Lung (tissue), 12 donors: ENCODE data around the gene ZBTB37. TPM values are rescaled to one million over a fixed set of nuclear protein-coding genes. Genes with fewer than 3 reads are reported as not detected.

Experiments
- ATAC-seq: fragments of 200-7000 bp; cut with Tn5 transposase; one replicate; pipeline ENCODE4 v1.9.1; 2020; ENCODE audit warnings: moderate number of reproducible peaks; ENCODE audit not compliant: insufficient read depth, low FRiP score
- DNase-seq, 3 donors: peaks; one replicate each; pipeline ENCODE4 v3.0.0-alpha.2; 2013 to 2017
- H3K27ac ChIP-seq, 2 donors: one replicate each; pipeline ENCODE4 v1.5.1; 2013; ENCODE audit warnings: mild to moderate bottlenecking in 2 of 2, moderate library complexity in 2 of 2, control low read depth in 1 of 2, inconsistent platforms in 1 of 2, low read depth in 1 of 2, low read length in 1 of 2
- H3K27me3 ChIP-seq, 3 donors: one replicate each; pipeline ENCODE4 v1.5.1; 2013; ENCODE audit warnings: low read length in 2 of 3; ENCODE audit not compliant: control insufficient read depth in 3 of 3, insufficient read depth in 3 of 3
- H3K36me3 ChIP-seq, 4 donors: one replicate each; pipeline ENCODE4 v1.5.1; 2013; ENCODE audit warnings: low read length in 4 of 4, mild to moderate bottlenecking in 1 of 4, moderate library complexity in 1 of 4; ENCODE audit not compliant: control insufficient read depth in 4 of 4, insufficient read depth in 4 of 4
- H3K4me1 ChIP-seq, 5 donors: one replicate each; pipeline ENCODE4 v1.5.1; 2013; ENCODE audit warnings: low read length in 5 of 5, mild to moderate bottlenecking in 2 of 5, moderate library complexity in 1 of 5; ENCODE audit not compliant: control insufficient read depth in 5 of 5, insufficient read depth in 5 of 5
- H3K4me3 ChIP-seq: one replicate; pipeline ENCODE4 v1.5.1; 2013; ENCODE audit warnings: mild to moderate bottlenecking, control low read depth, moderate library complexity
- H3K9ac ChIP-seq, 2 donors: one replicate each; pipeline ENCODE4 v1.5.1; 2013; ENCODE audit warnings: low read length in 2 of 2, control low read depth in 1 of 2; ENCODE audit not compliant: insufficient read depth in 1 of 2
- H3K9me3 ChIP-seq, 4 donors: one replicate each; pipeline ENCODE4 v1.5.1; 2013; ENCODE audit warnings: low read length in 3 of 4, mild to moderate bottlenecking in 1 of 4, moderate library complexity in 1 of 4; ENCODE audit not compliant: control insufficient read depth in 4 of 4, insufficient read depth in 3 of 4
- CTCF ChIP-seq: IDR thresholded peaks from 2 replicates; pipeline ENCODE4 v1.5.1; 2012; ENCODE audit warnings: mild to moderate bottlenecking; ENCODE audit errors: control extremely low read depth, extremely low read depth
- WGBS, 2 donors: extraction: QIAGEN DNeasy Blood & Tissue Kit; methylation state at CpG; one replicate each; pipeline ENCODE4 v1.1.7; 2013; 5-methylcytosine and 5-hydroxymethylcytosine counted together
- polyA plus RNA-seq, 2 donors: library from polyadenylated mRNA; stranded (reverse); fragments of 200-250 nt; gene quantifications; one replicate each; pipeline ENCODE4 v1.2.1, GENCODE V29; 2013
- total RNA-seq, 2 donors: library from RNA; depleted of rRNA in 1 of 2; stranded (reverse); fragments of >200 nt in 1 of 2; gene quantifications; one replicate each; pipeline ENCODE4 v1.2.1, GENCODE V29; 2014 to 2021
- donor health status: control.
- donor health status: control.
- donor health status: Bipolar disorder and iron deficiency.
- donor health status: healthy.
- donor health status: DM: yes; HTN: yes; CAD: no.

The ZBTB37 gene
- total and polyA plus RNA-seq, 4 donors, result 1.6 to 29.8 (median 7.3) TPM

- no peaks in the 10 kb centered on the region for H3K9me3 ChIP-seq
- H3K27ac ChIP-seq, result no peak overlapping the region
- no peak for TF ChIP-seq CTCF
- H3K4me3 ChIP-seq, result no peak overlapping the region
- H3K27me3 ChIP-seq, result no peaks in the 10 kb centered on the region
- H3K36me3 ChIP-seq, result peaks cover 11 to 43% (median 24%) of the 10 kb centered on the region in 4 donors
- no peak for DNase-seq
- no peak for ATAC-seq
- H3K4me1 ChIP-seq, result peaks cover 0 to 26% (median 14%) of the 10 kb centered on the region in 5 donors
- no peak overlapping the region for H3K9ac ChIP-seq
Measured at GRCh38 chr1:173863224-173864161, 4.7 kb upstream of the ZBTB37 start.

- no peak for DNase-seq
- H3K9ac ChIP-seq, result peak overlapping the region in 1 of 2 donors; percentile 8
- no peak overlapping the region for H3K4me3 ChIP-seq
- no peak for TF ChIP-seq CTCF
- no peak for ATAC-seq
- peaks cover 11 to 39% (median 23%) of the 10 kb centered on the region in 4 donors for H3K36me3 ChIP-seq
- peaks cover 0 to 32% (median 14%) of the 10 kb centered on the region in 5 donors for H3K4me1 ChIP-seq
- WGBS, 2 donors, result 87 to 91% methylated on average over 5 of the region's 5 CpGs
- H3K27ac ChIP-seq, result no peak overlapping the region
- H3K27me3 ChIP-seq, result no peaks in the 10 kb centered on the region
- no peaks in the 10 kb centered on the region for H3K9me3 ChIP-seq
Measured at GRCh38 chr1:173864179-173864867, 3.9 kb upstream of the ZBTB37 start.

- ATAC-seq (no peak), DNase-seq (peak in 2 of 3 donors; percentile 38 to 40)
- TF ChIP-seq CTCF, result no peak
- Histone ChIP-seq H3K27me3 (no peaks in the 10 kb centered on the region), H3K9ac (peak overlapping the region; percentile 89 to 93), H3K27ac (peak overlapping the region in 1 of 2 donors; percentile 45), H3K4me1 (peaks cover 2 to 37% (median 14%) of the 10 kb centered on the region in 5 donors), H3K4me3 (no peak overlapping the region), H3K36me3 (peaks cover 11 to 44% (median 26%) of the 10 kb centered on the region in 4 donors), H3K9me3 (no peaks in the 10 kb centered on the region)
- WGBS, 2 donors, result 36 to 45% methylated on average over 4 of the region's 4 CpGs
Measured at GRCh38 chr1:173865468-173866164, 2.6 kb upstream of the ZBTB37 start.
